ENCODE results near the gene KRTAP5-2.
"Not testable (repeated sequence)": the region's sequence is repeated elsewhere in the genome, so short reads cannot be mapped to it uniquely, and the experiment has no call there.

The KRTAP5-2 gene

DNA sequence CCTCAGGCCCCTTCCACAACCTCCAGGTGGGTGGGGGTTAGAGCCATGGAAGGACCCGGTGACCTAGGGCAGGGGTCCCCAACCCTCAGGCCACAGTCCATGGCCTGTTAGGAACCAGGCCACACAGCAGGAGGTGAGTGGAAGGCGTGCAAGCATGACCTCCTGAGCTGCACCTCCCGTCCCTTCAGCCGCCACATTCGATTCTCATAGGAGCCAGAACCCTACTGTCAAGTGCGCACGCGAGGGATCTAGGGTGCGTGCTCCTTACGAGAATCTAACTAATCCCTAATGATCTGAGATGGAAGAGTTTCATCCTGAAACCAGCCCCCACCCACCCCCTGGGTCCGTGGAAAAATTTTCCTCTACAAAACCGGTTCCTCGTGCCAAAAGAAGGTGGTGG lies 27.4 kb upstream of the KRTAP5-2 start:
- no peak for DNase-seq

DNA sequence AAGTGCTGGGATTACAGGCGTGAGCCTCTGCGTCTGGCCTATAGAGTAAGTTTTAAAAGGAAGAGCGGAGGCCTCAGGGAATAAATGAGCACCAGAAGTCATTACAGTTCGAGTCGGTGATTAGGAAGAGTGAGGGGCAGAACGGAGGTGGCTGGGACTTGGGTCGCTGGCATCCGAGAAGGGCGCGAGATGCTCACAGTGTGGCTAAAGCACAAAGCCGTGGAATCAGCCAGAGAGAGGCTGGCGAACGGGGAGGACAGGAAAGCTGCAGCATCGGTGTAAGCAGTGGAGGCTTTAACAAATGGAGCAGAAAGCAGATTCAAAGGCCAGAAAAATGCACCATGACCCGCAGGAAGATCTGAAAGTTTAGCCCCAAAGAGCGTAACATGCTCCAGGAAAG lies 26.5 kb upstream of the KRTAP5-2 start:
- no peak for DNase-seq

DNA sequence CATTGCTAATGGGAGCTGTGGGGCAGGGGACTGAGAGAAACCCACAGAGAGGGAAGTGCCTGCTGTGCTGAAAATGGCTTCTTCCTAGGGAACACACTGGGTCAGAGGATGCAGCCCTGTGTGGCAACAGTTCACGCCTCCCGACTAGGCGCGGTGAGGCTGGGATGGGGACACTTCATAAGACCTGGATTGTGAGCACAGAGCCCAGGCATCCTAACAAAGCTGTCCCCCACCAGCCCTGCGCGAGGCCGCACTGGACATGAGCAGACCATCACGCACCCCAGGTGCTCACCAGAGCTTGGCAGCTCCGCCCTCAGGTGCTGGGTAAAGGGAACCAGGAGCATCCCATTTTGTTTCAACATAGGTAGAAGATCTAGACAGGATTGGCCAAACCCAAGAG lies 25.6 kb upstream of the KRTAP5-2 start:
- DNase-seq, result no peak

DNA sequence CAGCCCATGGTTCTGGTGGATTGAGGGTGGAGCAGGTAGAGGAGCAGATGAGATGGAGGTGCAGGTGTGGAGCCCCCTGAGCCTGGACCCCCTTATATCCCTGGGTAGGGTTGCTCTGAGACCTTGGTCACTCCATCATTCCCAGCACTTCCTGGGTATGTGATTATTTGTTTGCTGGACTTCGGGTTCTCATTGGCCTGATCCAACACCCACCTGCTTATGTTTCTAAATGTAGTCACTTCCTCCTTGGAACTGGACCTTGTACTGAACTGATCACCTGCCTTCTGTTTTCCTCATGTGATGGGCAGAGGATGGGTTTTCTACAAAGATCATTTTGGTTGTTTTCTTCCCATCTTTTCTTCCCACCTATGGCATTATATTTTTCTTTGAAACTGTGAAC lies 24.0 kb upstream of the KRTAP5-2 start, which contains the start of gene KRTAP5-4:
TSS of gene KRTAP5-4 (minus strand) at position 53 of the 400 bp plus-strand sequence. CDS start at position 8, 45 bp downstream.
- DNase-seq, result no peak

DNA sequence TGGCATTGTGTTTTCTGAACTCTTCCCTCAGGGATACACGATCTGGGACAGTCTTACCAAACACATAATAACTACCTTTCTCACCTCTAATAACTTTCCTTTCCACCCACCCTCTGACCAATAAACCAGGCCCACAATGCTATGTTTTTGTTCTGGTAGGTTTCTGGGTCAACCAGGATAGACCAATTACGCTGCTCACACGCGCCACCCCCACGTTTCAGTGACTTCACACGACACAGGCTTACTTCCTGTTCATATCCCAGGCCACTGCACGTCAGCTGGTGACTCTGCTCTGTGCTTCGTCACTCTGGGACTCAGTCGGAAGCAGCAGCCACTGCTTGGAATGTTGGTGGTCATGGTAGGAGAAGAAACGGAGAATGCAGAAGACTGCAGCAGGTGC lies 21.4 kb upstream of the KRTAP5-2 start:
- DNase-seq, result peak in 1 of 2 donors; percentile 51

DNA sequence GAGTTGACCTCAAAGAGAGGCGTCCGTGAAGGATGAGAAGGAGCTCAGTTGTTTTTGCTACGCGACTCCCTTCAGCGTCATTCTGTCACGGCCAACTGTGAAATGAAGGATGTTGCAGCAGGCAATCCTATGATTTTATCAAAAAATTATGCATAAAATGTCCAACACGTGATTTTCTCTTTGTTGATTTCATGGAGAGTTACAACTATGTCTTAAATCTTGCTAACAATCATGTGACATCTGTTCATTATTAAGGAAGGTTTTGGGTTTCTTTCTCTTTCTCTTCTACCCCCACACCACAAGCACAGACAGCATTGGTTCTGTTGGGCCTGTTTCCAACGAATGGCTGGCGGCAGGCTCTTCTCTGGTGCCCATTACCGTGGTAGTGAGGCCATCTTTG lies 20.1 kb upstream of the KRTAP5-2 start:
- no peak for DNase-seq

DNA sequence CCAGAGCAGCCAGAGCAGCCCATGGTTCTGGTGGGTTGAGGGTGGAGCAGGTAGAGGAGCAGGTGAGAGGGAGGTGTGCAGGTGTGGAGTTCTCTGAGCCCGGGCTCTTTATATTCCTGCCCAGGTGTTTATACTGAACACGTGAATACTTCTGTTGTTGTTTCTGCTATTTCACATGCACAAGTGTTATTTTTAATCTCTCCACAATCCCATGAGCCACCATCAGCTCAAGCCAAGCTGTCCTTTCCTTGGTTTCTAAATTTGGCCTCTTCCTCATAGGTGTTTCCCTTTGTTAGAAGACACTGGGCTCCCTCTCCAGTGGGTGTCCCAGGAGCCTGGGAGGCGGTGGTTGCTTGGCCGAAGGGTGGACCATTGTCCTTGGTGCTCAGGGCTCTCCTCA lies 10.3 kb upstream of the KRTAP5-2 start, which contains the start of gene KRTAP5-3:
TSS of gene KRTAP5-3 (minus strand) at position 101 of the 400 bp plus-strand sequence. CDS start at position 23, 78 bp downstream.
- DNase-seq, result no peak

DNA sequence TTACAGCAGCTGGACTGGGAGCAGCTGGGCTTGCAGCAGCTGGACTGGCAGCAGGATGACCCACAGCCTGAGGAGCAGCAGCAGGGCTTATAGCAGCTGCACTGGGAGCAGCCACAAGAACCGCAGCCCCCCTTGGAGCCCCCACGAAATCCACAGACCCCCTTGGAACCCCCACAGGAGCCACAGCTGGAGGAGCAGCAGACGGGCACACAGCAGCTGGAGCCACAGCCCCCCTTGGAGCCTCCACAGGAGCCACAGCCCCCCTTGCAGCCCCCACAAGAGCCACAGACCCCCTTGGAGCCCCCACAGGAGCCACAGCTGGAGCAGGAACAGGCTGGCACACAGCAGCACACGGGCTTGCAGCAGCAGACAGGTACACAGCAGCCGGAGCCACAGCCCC lies 9.8 kb upstream of the KRTAP5-2 start:
- not testable (repeated sequence) for DNase-seq

DNA sequence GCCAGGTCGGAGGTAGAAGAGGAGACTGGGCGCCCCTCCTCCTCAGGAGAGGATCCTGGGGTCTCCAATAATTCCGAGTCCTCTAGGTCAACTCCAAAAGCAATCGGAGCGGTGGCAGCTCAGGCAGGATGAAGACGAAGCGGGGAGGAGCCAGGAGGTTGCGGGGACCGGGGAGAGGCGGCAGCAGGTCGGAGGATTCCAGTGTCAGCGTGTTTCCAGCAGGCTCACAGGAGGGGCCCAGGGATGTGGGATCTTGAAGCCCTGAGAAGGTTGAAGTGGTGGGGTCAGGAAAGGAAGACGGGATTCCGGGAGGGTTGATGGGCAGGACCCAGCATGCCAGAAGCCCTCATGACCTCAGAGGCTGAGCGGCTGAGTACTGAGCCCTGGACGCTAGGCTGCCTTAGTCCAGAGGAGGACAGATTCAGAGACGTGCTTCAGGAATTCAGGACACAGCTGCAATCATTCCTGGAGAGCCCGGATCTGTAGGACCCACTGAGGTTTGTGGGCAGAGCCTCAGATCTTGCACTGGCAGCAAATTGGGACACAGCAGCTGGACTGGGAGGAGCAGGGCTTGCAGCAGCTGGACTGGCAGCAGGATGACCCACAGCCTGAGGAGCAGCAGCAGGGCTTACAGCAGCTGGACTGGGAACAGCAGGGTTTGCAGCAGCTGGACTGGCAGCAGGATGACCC lies 9.2 kb upstream of the KRTAP5-2 start:
- DNase-seq, result not testable (repeated sequence)

DNA sequence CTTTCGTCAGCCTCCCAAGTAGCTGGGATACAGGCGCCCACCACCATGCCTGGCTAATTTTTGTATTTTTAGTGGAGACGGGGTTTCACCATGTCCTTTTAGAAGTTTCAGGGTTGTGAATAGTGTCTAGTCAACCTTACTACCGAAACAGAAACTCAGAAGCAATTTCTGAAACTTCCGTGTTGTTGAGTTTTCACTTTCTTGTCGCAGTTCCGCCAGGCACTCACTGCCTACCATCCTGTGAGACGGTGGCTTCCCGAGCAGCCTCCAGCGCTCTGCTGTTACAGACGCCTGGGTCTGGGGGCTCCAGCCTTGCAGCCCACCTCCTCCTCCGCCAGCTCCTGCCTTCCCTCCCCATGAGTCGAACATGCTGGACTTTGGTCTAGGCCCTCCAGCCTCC lies 7.8 kb upstream of the KRTAP5-2 start:
- DNase-seq, result peak in 1 of 2 donors; percentile 48

DNA sequence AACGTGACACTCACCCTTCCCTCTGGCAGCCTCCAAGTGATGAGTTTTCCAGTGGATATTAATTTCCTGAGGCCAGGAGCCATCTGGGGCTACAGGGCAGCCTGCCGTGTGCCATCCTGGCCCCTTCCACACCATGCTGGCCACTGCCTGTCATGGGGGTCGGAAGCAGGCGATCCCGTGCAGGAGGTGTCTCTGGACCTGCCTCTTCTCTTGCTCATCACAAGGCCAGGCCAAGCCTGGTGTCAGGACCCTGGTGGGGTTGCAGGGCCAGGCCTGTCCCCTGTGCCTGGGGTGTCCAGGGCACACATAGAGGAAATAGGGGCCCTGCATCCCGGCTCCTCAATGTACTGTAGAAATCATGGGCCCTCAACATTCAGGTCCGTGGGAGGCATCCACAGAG lies 6.6 kb upstream of the KRTAP5-2 start:
- no peak for DNase-seq

DNA sequence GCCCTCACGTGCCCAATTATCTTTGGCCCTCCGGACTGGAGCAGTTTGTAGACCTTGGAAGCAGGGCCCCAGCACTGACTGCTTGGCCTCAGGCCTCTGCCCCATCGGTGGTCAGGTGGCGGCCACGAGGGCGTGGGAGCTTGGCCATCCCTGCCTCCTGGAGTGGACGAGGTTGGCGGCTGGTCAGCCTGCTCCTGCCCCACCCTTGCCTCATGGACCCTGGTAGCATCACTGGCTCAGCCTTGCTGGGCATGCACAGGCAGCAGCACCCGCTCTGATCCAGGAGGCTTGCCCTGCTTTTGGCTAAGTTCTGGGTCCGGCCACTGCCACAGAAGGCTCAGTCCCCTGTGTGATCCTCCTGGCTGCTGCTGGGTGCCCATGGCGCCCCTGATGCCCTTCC lies 6.1 kb upstream of the KRTAP5-2 start:
- no peak for DNase-seq

DNA sequence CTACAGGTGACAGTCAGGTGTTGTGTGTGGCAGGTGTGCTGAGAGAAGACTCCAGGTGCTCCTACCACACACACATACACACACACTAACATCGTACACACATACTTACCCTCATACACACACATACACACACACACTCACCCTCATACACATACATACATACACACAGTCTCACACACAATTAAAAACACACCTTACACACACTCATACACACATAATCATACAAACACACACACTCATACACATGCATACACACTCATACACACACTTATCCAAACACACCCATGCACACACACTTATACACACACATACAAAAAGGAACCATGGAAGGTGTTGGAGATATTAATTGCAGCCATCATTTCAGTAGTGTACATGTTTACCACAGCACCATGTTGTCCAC lies 5.5 kb upstream of the KRTAP5-2 start:
- no peak for DNase-seq

DNA sequence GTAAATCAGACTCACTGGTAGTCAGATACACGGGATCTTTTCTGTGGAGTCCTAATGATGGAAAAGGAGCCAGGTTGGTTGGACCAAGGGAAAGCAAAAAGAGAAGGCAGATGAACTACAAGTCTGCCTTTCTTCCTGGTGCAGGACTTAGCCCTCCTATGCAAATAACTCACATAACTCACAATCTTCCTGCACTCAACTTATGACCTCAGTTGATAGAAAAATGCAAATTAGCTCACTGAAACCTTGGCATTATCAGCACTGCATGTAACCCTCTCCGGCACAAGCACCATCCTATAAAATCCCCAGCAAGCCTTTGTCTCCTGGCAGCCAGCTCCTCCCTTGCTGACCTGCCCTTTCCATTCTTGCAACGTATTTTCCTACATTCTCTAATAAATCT lies 3.6 kb upstream of the KRTAP5-2 start:
- DNase-seq, result not testable (repeated sequence)

DNA sequence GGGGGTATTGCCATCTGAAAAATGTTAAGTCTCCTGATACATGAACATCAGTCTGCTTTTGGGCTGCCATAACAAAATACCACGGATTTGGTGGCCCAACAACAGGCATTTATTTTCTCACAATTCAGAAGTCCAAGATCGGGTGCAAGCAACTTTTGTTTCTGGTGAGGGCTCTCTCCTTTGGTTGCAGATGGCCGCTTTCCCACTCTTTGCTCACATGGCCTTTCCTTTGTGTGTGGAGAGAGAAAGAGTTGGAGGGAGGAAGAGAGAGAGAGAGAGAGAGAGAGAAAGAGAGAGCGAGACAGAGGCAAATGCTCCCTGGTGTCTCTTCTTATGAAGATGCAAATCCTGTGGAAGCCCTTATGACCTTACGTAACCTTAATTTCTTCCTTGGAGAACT lies 2.5 kb upstream of the KRTAP5-2 start:
- DNase-seq, result no peak

DNA sequence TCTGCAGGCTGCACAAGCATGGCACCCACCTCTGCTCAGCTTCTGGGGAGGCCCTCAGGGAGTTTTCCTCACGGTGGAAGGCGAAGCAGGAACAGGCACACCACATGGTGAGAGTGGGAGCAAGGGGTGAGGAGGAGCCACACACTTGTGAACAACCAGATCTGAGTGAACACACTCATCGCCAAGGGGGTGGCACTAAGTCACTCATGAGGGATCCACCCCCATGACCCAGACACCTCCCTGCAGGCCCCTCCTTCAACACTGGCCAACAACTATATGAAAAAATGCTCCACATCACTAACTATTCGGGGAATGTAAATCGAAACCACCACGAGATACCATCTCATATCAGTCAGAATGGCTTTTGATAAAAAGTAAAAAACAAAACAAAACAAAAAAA lies 722 bp upstream of the KRTAP5-2 start:
- DNase-seq, result peak in 1 of 2 donors; percentile 49

DNA sequence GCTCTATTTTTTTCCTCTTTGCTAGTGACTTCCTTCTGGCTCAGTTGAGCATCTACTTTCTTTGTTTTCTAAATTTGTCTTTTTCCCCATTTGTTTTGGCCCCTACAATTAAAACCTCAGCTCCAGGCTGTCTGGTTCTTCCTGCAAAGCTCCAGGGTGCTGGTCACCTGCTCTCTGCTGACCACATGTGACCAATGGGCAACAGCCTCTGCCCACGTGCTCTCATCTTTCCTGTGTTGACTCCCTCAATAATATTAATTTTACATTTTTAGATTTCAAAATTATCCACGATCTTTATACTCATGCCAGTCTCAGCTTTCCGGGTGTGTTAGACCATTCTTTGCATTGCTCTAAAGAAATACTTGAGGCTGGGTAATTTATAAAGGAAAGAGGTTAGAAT lies 312 bp upstream of the KRTAP5-2 start:
- DNase-seq, result not testable (repeated sequence)

DNA sequence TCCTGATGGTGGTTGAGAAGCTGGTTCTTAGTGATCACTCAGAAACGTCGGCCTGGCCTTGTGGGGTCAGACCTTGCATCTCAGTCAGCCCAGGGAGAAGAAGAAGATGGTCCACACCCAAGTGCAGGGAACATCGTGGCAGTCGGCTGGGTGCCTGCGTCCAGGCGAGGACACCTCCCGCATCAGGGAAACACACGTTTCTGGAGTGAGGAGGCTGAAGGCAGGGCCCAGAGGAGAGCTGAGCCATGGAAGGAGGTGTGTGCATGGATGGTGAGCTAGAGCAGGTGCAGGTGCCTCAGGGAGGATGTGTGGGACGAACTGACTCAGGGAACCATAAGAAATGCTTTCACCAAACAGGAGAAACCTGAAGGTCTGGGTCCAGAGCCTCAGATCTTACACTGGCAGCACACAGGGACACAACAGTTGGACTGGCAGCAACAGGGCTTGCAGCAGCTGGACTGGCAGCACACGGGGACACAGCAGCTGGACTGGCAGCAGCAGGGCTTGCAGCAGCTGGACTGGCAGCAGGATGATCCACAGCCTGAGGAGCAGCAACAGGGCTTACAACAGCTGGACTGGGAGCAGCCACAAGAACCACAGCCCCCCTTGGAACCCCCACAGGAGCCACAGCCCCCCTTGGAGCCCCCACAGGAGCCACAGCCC lies 632 bp downstream of the KRTAP5-2 start:
- DNase-seq, result no peak

DNA sequence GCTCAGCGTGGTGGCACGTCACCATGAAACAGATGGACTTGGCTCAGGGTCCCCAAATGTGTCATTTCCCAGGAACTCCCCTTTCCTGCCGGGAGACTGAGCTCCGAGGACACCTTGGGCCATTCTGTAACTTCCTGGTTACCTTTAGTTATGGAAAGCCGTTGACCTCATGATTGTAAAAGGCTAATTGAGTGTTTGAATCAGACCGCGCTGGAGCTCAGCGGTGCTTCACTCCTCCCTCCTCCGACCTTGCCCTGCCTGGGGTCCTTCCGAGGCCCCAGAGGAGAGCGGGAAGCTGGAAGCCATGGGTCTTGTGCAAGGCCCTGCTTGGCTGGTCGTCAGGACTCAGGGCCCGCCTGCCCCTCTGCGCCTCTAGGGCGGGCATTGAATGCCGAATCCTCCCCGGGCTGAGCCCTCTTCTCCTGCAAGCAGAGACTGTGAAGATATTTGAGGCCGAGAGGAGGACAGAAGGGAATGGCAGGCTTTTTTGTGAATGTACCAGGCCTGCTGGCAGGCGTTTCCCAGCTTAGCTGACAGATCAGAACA lies 1.4 kb downstream of the KRTAP5-2 start:
- not testable (repeated sequence) for DNase-seq

DNA sequence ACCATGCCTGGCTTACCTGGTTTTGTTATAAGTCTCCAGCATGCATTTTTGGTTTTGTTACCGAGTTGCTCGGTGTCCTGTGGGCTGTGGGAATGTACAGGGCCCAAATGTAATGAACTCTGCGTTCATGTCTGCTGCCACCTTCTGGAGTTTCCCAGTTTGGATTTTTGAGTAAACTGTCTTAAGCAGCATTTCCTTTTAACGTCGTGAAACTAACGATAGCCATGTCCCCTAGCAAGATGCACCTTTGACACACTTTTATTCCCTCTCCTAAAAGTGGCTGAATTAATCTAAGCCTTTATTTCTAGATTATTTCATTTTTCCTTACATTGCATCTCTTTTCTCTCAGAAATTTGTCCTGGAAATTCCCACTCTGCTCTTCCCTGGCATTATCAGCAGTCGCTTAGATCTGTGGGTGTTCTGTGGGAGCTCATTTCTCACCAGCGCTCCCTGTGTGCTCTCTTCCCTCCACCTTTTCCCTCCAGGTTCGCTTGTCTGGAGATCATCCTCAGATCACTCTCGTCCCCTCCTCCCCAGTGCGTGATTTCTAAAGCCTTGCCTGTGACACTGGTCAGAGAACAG lies 2.0 kb downstream of the KRTAP5-2 start:
- DNase-seq, result not testable (repeated sequence)

DNA sequence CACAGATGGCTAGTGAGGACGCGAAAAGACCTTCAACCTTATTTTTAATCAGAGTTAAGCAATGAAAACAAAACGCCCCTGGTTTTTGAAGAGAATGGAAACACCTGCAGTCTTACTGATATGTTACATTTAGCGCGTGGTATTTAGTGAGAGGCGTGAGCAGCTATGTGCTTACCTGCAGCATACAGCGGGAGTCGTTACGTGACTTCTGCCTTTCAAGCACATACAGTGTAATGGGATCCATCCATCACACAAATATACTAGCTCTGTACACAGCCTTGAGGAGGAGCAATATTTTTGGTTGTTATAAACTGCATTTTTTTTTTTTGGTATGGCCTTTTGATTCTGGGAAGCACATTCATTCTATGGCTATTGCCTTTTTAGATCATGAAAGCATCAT lies 5.5 kb downstream of the KRTAP5-2 start:
- DNase-seq, result no peak

DNA sequence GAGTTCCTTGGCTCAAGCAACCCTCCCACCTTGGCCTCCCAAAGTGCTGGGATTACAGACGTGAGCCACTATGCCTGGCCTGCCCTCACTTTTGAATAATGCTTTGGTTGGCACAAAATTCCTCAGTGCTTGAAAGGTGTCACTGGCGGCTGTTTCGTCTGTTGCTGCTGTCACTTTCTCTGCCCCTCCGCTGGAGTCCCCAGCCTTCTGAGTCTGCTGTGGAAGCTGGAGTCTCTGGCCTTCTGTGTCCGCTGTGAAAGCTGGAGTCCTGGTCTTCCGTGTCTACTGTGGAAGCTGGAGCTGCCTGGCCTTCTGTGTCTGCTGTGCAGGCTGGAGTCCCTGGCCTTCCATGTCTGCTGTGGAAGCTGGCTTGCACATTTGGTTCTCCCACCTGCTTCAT lies 8.1 kb downstream of the KRTAP5-2 start:
- no peak for DNase-seq

DNA sequence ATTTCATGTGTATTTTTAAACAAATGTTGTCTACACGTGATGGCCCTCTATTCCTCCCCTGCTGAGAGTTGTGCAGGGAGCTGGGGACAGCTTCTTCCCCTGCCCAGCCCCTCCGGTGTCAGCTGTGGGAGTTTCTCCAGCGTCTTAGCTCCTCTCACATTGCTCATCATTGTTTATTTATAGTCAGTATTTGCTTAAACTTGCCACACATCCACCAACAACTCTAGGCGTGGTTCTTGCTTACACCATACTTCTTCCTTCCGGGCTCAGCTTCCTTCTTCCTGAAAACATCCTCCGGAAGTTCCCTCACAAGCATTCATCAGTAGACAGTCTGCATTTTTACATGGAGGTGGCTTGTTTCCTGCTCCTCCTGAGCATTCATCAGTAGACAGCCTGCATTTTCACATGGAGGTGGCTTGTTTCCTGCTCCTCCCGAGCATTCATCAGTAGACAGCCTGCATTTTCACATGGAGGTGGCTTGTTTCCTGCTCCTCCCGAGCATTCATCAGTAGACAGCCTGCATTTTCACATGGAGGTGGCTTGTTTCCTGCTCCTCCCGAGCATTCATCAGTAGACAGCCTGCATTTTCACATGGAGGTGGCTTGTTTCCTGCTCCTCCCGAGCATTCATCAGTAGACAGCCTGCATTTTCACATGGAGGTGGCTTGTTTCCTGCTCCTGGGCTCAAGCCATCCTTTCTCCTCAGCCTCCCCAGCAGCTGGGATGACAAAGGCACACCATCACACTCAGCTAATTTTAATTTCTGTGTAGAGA lies 8.7 kb downstream of the KRTAP5-2 start:
- DNase-seq, result peak in 1 of 2 donors; percentile 59
